ENCODE results near the gene CHD9NB. TPM values are rescaled to one million over a fixed set of nuclear protein-coding genes. Genes with fewer than 3 reads are reported as not detected.
"Not testable (repeated sequence)": the region's sequence is repeated elsewhere in the genome, so short reads cannot be mapped to it uniquely, and the experiment has no call there.

Gene CHD9NB
- total RNA-seq, 3 donors from 2014 or later (not counting 1 experiment from before 2014, with no cell fraction given) = 0.26 TPM; not detected in 2

DNA sequence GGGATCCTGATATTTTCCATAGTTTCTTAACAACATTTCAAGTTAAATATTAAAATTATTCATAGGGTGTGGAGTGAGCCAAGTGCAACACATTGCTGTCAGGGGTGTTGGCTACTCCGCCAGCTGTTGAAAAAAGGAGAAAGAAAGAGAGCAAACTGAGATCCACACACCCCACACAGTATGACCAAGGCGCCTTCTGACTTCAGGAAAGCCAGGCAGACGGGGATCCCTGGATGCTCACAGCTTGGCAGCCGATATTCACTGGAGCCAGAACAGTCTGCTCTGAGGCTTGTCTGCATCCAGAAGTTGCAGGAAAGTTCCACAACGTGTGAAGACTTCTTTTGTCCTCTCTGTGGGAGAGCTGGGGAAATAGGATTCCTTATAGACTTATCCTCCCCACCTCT lies 9.3 kb downstream of the CHD9NB start:
- no peaks in the 10 kb centered on the region for H3K27me3 ChIP-seq (ENCODE audit: control insufficient read depth, insufficient read depth, low read length)
- peaks cover 4 to 9% of the 10 kb centered on the region in 2 donors for H3K27me3 Mint-ChIP-seq (ENCODE audit: low read depth in 2 of 2)
- no peak overlapping the region for H3K4me3 ChIP-seq (ENCODE audit: low read length)
- H3K9me3 ChIP-seq (ENCODE audit: control insufficient read depth, insufficient read depth, low read length) = no peaks in the 10 kb centered on the region
- no peaks in the 10 kb centered on the region for H3K36me3 ChIP-seq (ENCODE audit: control insufficient read depth, insufficient read depth, low read length)
- no peak overlapping the region for H3K27ac ChIP-seq (ENCODE audit: low read length)
- H3K9me3 Mint-ChIP-seq = no peaks in the 10 kb centered on the region
- no peak for DNase-seq
- no peaks in the 10 kb centered on the region for H3K4me1 Mint-ChIP-seq
- no peaks in the 10 kb centered on the region for H3K4me1 ChIP-seq (ENCODE audit: control insufficient read depth, insufficient read depth, low read length)
- no peak for ATAC-seq
- H3K4me3 Mint-ChIP-seq = no peak overlapping the region
- H3K36me3 Mint-ChIP-seq = no peaks in the 10 kb centered on the region
- 85% methylated on average over 2 of the region's 5 CpGs for WGBS (ENCODE audit: insufficient coverage)
- no peak overlapping the region for H3K27ac Mint-ChIP-seq
- intact Hi-C loops (cut with micrococcal nuclease) = no loop called here
- TF ChIP-seq, protein P1, sequence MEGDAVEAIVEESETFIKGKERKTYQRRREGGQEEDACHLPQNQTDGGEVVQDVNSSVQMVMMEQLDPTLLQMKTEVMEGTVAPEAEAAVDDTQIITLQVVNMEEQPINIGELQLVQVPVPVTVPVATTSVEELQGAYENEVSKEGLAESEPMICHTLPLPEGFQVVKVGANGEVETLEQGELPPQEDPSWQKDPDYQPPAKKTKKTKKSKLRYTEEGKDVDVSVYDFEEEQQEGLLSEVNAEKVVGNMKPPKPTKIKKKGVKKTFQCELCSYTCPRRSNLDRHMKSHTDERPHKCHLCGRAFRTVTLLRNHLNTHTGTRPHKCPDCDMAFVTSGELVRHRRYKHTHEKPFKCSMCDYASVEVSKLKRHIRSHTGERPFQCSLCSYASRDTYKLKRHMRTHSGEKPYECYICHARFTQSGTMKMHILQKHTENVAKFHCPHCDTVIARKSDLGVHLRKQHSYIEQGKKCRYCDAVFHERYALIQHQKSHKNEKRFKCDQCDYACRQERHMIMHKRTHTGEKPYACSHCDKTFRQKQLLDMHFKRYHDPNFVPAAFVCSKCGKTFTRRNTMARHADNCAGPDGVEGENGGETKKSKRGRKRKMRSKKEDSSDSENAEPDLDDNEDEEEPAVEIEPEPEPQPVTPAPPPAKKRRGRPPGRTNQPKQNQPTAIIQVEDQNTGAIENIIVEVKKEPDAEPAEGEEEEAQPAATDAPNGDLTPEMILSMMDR (IDR thresholded peaks at IDR 0.05) = no peak

DNA sequence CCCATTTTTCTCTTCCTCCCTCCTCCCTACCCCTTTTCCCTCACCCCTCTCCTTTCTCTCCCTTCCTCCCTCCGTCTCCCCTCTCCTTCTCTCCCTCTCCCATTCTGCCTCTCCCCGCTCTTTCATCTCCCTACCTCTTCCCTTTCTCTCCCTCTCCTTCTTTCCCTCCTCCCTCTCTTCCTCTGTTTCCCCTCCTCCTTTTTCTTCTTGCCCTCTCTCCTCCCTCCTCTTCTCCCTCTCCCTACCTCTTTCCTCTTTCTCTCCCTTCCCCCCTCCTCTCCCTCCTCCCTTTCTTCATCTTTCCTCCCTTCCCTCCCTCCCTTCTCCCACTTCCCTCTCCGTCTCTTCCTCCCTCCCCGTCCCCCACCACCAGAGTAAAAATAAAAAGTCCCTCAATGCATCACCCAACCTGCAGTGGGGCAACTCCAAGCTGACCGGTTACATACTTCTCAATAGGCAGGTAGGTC lies 10.4 kb downstream of the CHD9NB start:
- Mint-ChIP-seq H3K27me3 (ENCODE audit: low read depth in 2 of 2) (peaks cover 4 to 9% of the 10 kb centered on the region in 2 donors), H3K9me3 (no peaks in the 10 kb centered on the region), H3K27ac (no peak overlapping the region), H3K4me3 (no peak overlapping the region), H3K4me1 (no peaks in the 10 kb centered on the region), H3K36me3 (no peaks in the 10 kb centered on the region)
- DNase-seq = no peak
- H3K9me3 ChIP-seq (ENCODE audit: control insufficient read depth, insufficient read depth, low read length) = no peaks in the 10 kb centered on the region
- intact Hi-C loops (cut with micrococcal nuclease) = no loop called here
- no peak overlapping the region for H3K4me3 ChIP-seq (ENCODE audit: low read length)
- no peaks in the 10 kb centered on the region for H3K36me3 ChIP-seq (ENCODE audit: control insufficient read depth, insufficient read depth, low read length)
- WGBS (ENCODE audit: insufficient coverage) = 57% methylated on average over 5 of the region's 5 CpGs
- H3K27me3 ChIP-seq (ENCODE audit: control insufficient read depth, insufficient read depth, low read length) = no peaks in the 10 kb centered on the region
- no peak overlapping the region for H3K27ac ChIP-seq (ENCODE audit: low read length)
- no peak for ATAC-seq
- TF ChIP-seq, protein P1 (IDR thresholded peaks at IDR 0.05) = no peak
- no peaks in the 10 kb centered on the region for H3K4me1 ChIP-seq (ENCODE audit: control insufficient read depth, insufficient read depth, low read length)

- Histone ChIP-seq H3K4me1 (ENCODE audit: control insufficient read depth, insufficient read depth, low read length) (no peaks in the 10 kb centered on the region), H3K36me3 (ENCODE audit: control insufficient read depth, insufficient read depth, low read length) (no peaks in the 10 kb centered on the region), H3K9me3 (ENCODE audit: control insufficient read depth, insufficient read depth, low read length) (no peaks in the 10 kb centered on the region), H3K27ac (ENCODE audit: low read length) (no peak overlapping the region), H3K4me3 (ENCODE audit: low read length) (no peak overlapping the region), H3K27me3 (ENCODE audit: control insufficient read depth, insufficient read depth, low read length) (no peaks in the 10 kb centered on the region)
- peaks cover 4 to 9% of the 10 kb centered on the region in 2 donors for H3K27me3 Mint-ChIP-seq (ENCODE audit: low read depth in 2 of 2)
- DNase-seq (no peak), ATAC-seq (no peak)
- no peaks in the 10 kb centered on the region for H3K36me3 Mint-ChIP-seq
- TF ChIP-seq, protein P1 (IDR thresholded peaks at IDR 0.05) = no peak
- H3K4me3 Mint-ChIP-seq = no peak overlapping the region
- no peak overlapping the region for H3K27ac Mint-ChIP-seq
- H3K4me1 Mint-ChIP-seq = no peaks in the 10 kb centered on the region
- no peaks in the 10 kb centered on the region for H3K9me3 Mint-ChIP-seq
- intact Hi-C loops (cut with micrococcal nuclease) = no loop called here
- WGBS (ENCODE audit: insufficient coverage) = 45% methylated on average over 4 of the region's 4 CpGs
These were observed 11.2 kb downstream of the CHD9NB start for GRCh38 chr16:53041320-53042051.

- Histone ChIP-seq H3K9me3 (ENCODE audit: control insufficient read depth, insufficient read depth, low read length) (no peaks in the 10 kb centered on the region), H3K4me1 (ENCODE audit: control insufficient read depth, insufficient read depth, low read length) (no peaks in the 10 kb centered on the region), H3K36me3 (ENCODE audit: control insufficient read depth, insufficient read depth, low read length) (no peaks in the 10 kb centered on the region), H3K4me3 (ENCODE audit: low read length) (no peak overlapping the region), H3K27ac (ENCODE audit: low read length) (no peak overlapping the region), H3K27me3 (ENCODE audit: control insufficient read depth, insufficient read depth, low read length) (no peaks in the 10 kb centered on the region)
- Mint-ChIP-seq H3K27me3 (ENCODE audit: low read depth in 2 of 2) (peaks cover 4 to 9% of the 10 kb centered on the region in 2 donors), H3K36me3 (no peaks in the 10 kb centered on the region), H3K9me3 (no peaks in the 10 kb centered on the region), H3K4me3 (no peak overlapping the region), H3K4me1 (no peaks in the 10 kb centered on the region), H3K27ac (no peak overlapping the region)
- intact Hi-C loops (cut with micrococcal nuclease) = no loop called here
- TF ChIP-seq, protein P1 (IDR thresholded peaks at IDR 0.05) = no peak
- DNase-seq = no peak
- ATAC-seq = no peak
- WGBS (ENCODE audit: insufficient coverage) = no CpG with 5 or more reads among the region's 1 CpG
These were observed 11.9 kb downstream of the CHD9NB start for GRCh38 chr16:53040788-53041187.

DNA sequence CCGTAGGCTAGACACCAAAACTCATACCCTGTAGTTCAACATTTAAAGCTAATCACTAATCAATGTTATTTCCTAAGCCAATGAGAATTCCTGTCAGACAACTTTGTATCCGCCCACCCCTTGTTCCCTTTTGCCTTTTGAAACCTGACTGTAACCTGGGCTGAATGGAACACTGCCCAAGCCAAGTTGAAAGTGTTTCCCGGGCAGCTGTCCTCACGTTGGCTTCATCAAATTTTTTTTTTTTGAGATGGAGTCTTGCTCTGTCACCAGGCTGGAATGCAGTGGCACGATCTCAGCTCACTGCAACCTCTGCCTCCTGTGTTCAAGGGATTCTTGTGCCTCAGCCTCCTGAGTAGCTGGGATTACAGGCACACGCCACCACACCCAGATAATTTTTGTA lies 16.0 kb downstream of the CHD9NB start:
- H3K27ac Mint-ChIP-seq; H3K4me3 Mint-ChIP-seq; H3K9me3 Mint-ChIP-seq; H3K4me1 ChIP-seq (ENCODE audit: control insufficient read depth, insufficient read depth, low read length); intact Hi-C loops (cut with micrococcal nuclease); H3K9me3 ChIP-seq (ENCODE audit: control insufficient read depth, insufficient read depth, low read length); ATAC-seq; H3K36me3 ChIP-seq (ENCODE audit: control insufficient read depth, insufficient read depth, low read length); DNase-seq; H3K27ac ChIP-seq (ENCODE audit: low read length); H3K4me1 Mint-ChIP-seq; H3K4me3 ChIP-seq (ENCODE audit: low read length); H3K27me3 ChIP-seq (ENCODE audit: control insufficient read depth, insufficient read depth, low read length); H3K36me3 Mint-ChIP-seq: not testable (repeated sequence)
- 89% methylated on average over 5 of the region's 6 CpGs for WGBS (ENCODE audit: insufficient coverage)
- H3K27me3 Mint-ChIP-seq (ENCODE audit: low read depth in 2 of 2) = peaks cover 22 to 28% of the 10 kb centered on the region in 2 donors

All from natural killer cell (primary cell).